Measurements from ENCODE around the gene EFCAB12. TPM values are rescaled to one million over a fixed set of nuclear protein-coding genes. Genes with fewer than 3 reads are reported as not detected.
A peak's percentile ranks its signal among the peaks of the same experiment; 100 is the strongest.

The EFCAB12 gene
- total RNA-seq, 6 donors from 2014 or later: 0.72 to 10.5 (median 5.1) TPM

DNA sequence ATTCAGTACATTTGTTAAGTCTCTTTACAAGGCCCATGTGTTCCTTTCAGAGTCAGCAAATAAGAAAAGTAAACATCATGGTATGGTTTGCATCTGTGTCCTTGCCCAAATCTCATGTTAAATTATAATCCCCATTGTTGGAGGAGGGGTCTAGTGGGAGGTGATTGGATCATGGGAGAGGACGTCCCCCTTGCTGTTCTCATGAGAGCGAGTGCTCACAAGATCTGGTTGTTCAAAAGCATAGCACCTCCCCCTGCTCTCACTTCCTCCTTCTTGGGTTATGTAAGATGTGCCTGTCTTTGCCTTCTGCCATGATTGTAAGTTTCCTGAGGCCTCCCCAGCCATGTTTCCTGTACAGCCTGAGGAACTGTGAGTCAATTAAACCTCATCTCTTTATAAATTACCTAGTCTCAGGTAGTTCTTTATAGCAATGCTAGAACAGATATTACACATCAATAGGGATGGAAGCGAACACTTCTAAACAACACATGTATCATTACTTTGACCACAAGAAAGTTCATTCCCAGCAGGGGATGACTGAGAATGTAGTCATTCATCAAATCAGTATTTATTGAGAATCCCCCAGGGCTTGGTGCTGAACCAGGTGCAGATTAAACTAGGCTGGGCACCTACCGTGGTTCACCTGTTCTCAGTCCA lies 4.1 kb downstream of the EFCAB12 start:
- Histone ChIP-seq H3K36me3 (no peaks in the 10 kb centered on the region), H3K4me3 (no peak overlapping the region), H3K27me3 (no peaks in the 10 kb centered on the region), H3K4me1 (peaks cover 13 to 19% (median 15%) of the 10 kb centered on the region in 4 donors), H3K27ac (peak overlapping the region in 1 of 4 donors; percentile 16), H3K9me3 (no peaks in the 10 kb centered on the region)
- WGBS, 2 donors: 69 to 76% methylated on average over 4 of the region's 4 CpGs
- peak in 1 of 2 donors; percentile 59 for DNase-seq
- ATAC-seq (ENCODE audit: low FRiP score in 2 of 2): no peak
- TF ChIP-seq, protein P1, sequence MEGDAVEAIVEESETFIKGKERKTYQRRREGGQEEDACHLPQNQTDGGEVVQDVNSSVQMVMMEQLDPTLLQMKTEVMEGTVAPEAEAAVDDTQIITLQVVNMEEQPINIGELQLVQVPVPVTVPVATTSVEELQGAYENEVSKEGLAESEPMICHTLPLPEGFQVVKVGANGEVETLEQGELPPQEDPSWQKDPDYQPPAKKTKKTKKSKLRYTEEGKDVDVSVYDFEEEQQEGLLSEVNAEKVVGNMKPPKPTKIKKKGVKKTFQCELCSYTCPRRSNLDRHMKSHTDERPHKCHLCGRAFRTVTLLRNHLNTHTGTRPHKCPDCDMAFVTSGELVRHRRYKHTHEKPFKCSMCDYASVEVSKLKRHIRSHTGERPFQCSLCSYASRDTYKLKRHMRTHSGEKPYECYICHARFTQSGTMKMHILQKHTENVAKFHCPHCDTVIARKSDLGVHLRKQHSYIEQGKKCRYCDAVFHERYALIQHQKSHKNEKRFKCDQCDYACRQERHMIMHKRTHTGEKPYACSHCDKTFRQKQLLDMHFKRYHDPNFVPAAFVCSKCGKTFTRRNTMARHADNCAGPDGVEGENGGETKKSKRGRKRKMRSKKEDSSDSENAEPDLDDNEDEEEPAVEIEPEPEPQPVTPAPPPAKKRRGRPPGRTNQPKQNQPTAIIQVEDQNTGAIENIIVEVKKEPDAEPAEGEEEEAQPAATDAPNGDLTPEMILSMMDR (IDR thresholded peaks at IDR 0.05): no peak
- TF ChIP-seq EP300 (IDR thresholded peaks at IDR 0.05) (no peak), POLR2A (IDR thresholded peaks at IDR 0.05) (no peak), POLR2AphosphoS5 (IDR thresholded peaks at IDR 0.05) (no peak)

DNA sequence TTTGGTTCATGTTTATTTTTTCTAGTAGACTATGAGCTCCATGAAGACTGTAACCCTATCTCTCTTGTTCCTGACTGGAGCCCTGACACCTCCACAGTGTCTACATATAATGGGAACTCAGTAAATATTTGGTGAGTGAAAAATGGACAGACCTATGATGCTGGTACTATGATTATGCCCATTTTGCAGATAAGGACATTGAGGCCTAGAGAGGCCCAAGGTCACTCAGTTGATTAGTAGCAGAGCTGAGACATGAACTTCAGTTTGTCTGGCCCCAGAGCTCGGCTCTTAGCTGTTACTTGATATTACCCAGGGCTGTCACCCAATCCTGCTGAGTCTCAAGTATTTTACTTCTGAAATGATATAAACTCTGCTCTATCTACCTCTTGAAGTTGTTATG lies 5.5 kb downstream of the EFCAB12 start:
- ATAC-seq (ENCODE audit: low FRiP score in 2 of 2) (no peak), DNase-seq (no peak)
- no peak overlapping the region for H3K4me3 ChIP-seq
- no peak for TF ChIP-seq POLR2A (IDR thresholded peaks at IDR 0.05)
- no peak for TF ChIP-seq EP300 (IDR thresholded peaks at IDR 0.05)
- TF ChIP-seq POLR2AphosphoS5 (IDR thresholded peaks at IDR 0.05): no peak
- TF ChIP-seq, protein P1 (IDR thresholded peaks at IDR 0.05): no peak
- no peaks in the 10 kb centered on the region for H3K9me3 ChIP-seq
- H3K36me3 ChIP-seq: no peaks in the 10 kb centered on the region
- no peak overlapping the region for H3K27ac ChIP-seq
- peaks cover 3 to 14% (median 6%) of the 10 kb centered on the region in 4 donors for H3K4me1 ChIP-seq
- WGBS, 2 donors: 91 to 95% methylated on average over 1 of the region's 1 CpG
- no peaks in the 10 kb centered on the region for H3K27me3 ChIP-seq

DNA sequence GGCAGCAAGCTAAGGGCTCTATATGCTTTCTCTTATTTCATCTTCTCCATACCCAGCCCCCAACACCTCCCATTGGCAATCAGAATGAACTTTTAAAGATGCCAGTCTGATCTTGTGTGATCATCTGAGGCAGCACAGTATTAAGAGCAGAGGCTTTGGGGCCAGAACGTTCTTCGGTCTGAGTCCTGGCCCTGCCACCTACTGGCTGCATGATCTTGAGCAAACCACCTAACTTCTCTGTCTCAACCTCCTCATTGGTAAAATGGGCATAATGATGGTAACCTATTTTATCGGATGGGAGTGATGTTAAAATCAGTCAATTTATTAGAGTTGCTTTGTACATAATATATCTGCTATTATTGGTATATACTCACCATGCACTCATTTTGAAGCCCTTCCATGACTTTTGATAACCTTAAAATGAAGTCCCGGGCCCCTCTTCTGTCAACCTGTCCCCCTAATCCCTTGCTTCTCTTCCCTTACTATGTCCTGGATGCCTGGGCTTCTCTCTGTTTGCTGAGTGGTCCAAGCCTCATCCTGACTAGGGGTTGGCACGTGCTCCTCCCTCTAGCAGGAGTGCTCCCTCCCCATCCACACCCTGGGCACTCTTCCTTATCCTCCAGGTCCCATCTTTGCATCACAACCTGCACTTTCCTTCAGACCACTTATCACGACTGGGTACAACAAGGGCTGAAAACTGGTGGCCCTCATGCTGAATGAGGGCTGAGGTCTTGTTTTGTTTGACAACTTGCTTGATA lies 6.3 kb downstream of the EFCAB12 start:
- ATAC-seq (ENCODE audit: low FRiP score in 2 of 2) (no peak), DNase-seq (no peak)
- peaks cover 0 to 8% (median 2%) of the 10 kb centered on the region in 4 donors for H3K4me1 ChIP-seq
- H3K4me3 ChIP-seq: no peak overlapping the region
- WGBS, 2 donors: 83 to 88% methylated on average over 6 of the region's 6 CpGs
- H3K9me3 ChIP-seq: no peaks in the 10 kb centered on the region
- TF ChIP-seq, protein P1 (IDR thresholded peaks at IDR 0.05): no peak
- no peak for TF ChIP-seq POLR2AphosphoS5 (IDR thresholded peaks at IDR 0.05)
- no peak for TF ChIP-seq EP300 (IDR thresholded peaks at IDR 0.05)
- no peak for TF ChIP-seq POLR2A (IDR thresholded peaks at IDR 0.05)
- no peaks in the 10 kb centered on the region for H3K27me3 ChIP-seq
- no peak overlapping the region for H3K27ac ChIP-seq
- no peaks in the 10 kb centered on the region for H3K36me3 ChIP-seq

DNA sequence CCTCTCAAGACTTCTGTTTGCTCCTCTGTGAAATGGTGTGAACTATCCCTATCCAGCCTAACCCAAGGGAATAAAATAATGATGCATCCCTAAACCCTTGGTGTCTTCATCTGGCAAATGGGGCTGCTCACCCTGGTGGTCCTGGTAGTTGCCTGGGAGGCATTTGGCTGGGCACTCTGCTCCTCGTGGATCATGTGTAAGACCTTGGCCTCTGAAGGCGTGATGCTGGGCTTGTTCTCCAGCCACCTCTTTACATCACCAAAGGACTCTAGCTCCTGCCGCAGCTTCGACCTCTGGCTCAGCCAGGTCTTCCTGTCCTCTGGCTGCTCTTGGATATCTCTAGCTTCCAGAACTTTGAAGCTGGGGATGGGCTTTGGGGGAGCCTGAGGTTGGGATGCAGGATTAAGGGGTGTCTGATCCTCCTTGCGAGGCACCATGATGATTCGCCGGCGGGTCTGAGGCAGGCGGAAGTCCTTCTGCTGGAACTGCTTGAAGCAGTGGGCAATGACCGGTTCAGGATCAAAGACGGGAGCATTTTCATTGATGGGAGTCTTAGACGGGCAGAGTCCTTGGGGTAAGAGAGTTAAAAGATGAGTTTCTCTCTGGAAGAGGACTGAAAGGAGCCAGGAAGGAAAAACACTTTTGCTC lies 7.1 kb downstream of the EFCAB12 start:
- Histone ChIP-seq H3K4me1 (peaks cover 0 to 8% (median 2%) of the 10 kb centered on the region in 4 donors), H3K27ac (no peak overlapping the region), H3K27me3 (no peaks in the 10 kb centered on the region), H3K9me3 (no peaks in the 10 kb centered on the region), H3K4me3 (no peak overlapping the region), H3K36me3 (no peaks in the 10 kb centered on the region)
- DNase-seq: no peak
- no peak for ATAC-seq (ENCODE audit: low FRiP score in 2 of 2)
- WGBS, 2 donors: 94 to 97% methylated on average over 12 of the region's 12 CpGs
- TF ChIP-seq, protein P1 (IDR thresholded peaks at IDR 0.05): no peak
- TF ChIP-seq POLR2AphosphoS5 (IDR thresholded peaks at IDR 0.05): no peak
- no peak for TF ChIP-seq EP300 (IDR thresholded peaks at IDR 0.05)
- no peak for TF ChIP-seq POLR2A (IDR thresholded peaks at IDR 0.05)
